Endodermal cell (in vitro differentiated cells): Measurements from ENCODE around the gene SLC7A10. TPM values are rescaled to one million over a fixed set of nuclear protein-coding genes. Genes with fewer than 3 reads are reported as not detected.
"Not testable (repeated sequence)": the region's sequence is repeated elsewhere in the genome, so short reads cannot be mapped to it uniquely, and the experiment has no call there.

ENCODE experiments used
- DNase-seq: peaks from one replicate; pipeline ENCODE4 v3.0.0-alpha.2; 2017
- H3K27ac ChIP-seq: 2 replicates; pipeline ENCODE4 v1.5.1; 2013; ENCODE audit warnings: mild to moderate bottlenecking, low read depth, low read length, moderate library complexity
- H3K27me3 ChIP-seq: 2 replicates; pipeline ENCODE4 v1.6.1; 2013; ENCODE audit warnings: mild to moderate bottlenecking, low read length, moderate library complexity; ENCODE audit not compliant: insufficient read depth, control insufficient read depth, poor library complexity, severe bottlenecking
- H3K36me3 ChIP-seq: 2 replicates; pipeline ENCODE4 v1.7.0; 2013; ENCODE audit warnings: mild to moderate bottlenecking, low read length, moderate library complexity; ENCODE audit not compliant: control insufficient read depth, insufficient read depth
- H3K4me1 ChIP-seq: one replicate; pipeline ENCODE4 v1.7.0; 2013; ENCODE audit warnings: low read length; ENCODE audit not compliant: control insufficient read depth, insufficient read depth
- H3K4me3 ChIP-seq: 2 replicates; pipeline ENCODE4 v1.5.1; 2013; ENCODE audit warnings: mild to moderate bottlenecking, low read length, moderate library complexity
- H3K9ac ChIP-seq: 2 replicates; pipeline ENCODE4 v1.6.1; 2013; ENCODE audit warnings: mild to moderate bottlenecking, low read length, moderate library complexity; ENCODE audit not compliant: poor library complexity, severe bottlenecking; ENCODE audit errors: extremely low read depth
- H3K9me3 ChIP-seq: 2 replicates; pipeline ENCODE4 v1.6.1; 2013; ENCODE audit warnings: mild to moderate bottlenecking, low read length, moderate library complexity; ENCODE audit not compliant: control insufficient read depth
- H3K27ac Mint-ChIP-seq: 2 replicates; pipeline ENCODE4 v1.8.0; 2020; ENCODE audit warnings: mixed read lengths
- H3K27me3 Mint-ChIP-seq: 2 replicates; pipeline ENCODE4 v1.8.0; 2021; ENCODE audit warnings: mild to moderate bottlenecking, mixed read lengths; ENCODE audit not compliant: insufficient read depth
- H3K36me3 Mint-ChIP-seq: 2 replicates; pipeline ENCODE4 v1.8.0; 2020; ENCODE audit warnings: low read depth, mixed read lengths
- H3K4me1 Mint-ChIP-seq: 2 replicates; pipeline ENCODE4 v1.8.0; 2020; ENCODE audit warnings: mixed read lengths
- H3K4me3 Mint-ChIP-seq: 2 replicates; pipeline ENCODE4 v1.8.0; 2020; ENCODE audit warnings: mild to moderate bottlenecking, moderate library complexity, mixed read lengths
- H3K9me3 Mint-ChIP-seq: 2 replicates; pipeline ENCODE4 v1.8.0; 2020; ENCODE audit warnings: mild to moderate bottlenecking, mixed read lengths
- WGBS, 2 experiments: methylation state at CpG; one replicate each; pipeline versions ENCODE4 v1.1.5 to v1.1.7; 2013; ENCODE audit warnings: missing lambda C conversion rate in 2 of 2, mixed read lengths in 1 of 2; ENCODE audit not compliant: insufficient coverage in 1 of 2, insufficient read length in 1 of 2; 5-methylcytosine and 5-hydroxymethylcytosine counted together
- total RNA-seq, 2 donors: library from RNA; stranded (reverse); fragmentation: NEBNext Ultra II Directional in 1 of 2; extraction: Animal tissue kit (Norgen Biotek cat#: 25700) in 1 of 2; gene quantifications; 2 replicates in 1 of 2; 3 replicates in 1 of 2; pipeline ENCODE4 v1.2.1, GENCODE V29; 2021
- TF ChIP-seq, protein P1 (sequence below): fragments of 200-600 bp; sonication (generic); conservative IDR thresholded peaks from 2 replicates; pipeline ENCODE4 v1.5.0; 2021; ENCODE audit warnings: antibody characterized with exemption, mild to moderate bottlenecking

SLC7A10 gene
- total RNA-seq, 2 donors from 2014 or later: 0.35 TPM; not detected in 1

DNA sequence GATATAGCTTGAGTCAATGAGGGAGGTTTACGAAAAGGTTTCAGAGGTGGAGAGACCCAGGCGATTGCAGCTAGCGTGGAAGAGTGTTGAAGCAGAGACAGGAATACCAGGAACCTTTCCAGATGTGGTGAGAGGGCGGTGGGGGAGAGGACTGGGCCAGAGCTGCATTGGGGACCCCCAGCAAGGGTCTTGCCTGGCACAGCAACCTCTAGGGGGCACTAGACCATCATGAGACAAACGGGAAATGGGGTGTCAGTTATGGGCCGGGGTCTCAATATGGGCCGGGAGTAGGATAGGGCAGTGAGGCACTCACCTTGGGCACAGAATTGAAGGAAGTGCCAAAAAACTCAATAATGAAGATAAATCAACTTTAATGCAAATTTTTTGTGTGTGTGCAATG lies 33.6 kb downstream of the SLC7A10 start:
- H3K27me3 ChIP-seq: peaks cover 18% of the 10 kb centered on the region
- H3K4me3 ChIP-seq: no peak overlapping the region
- H3K9ac ChIP-seq: no peak overlapping the region
- H3K27ac Mint-ChIP-seq: no peak overlapping the region
- peaks cover 4% of the 10 kb centered on the region for H3K36me3 Mint-ChIP-seq
- H3K4me3 Mint-ChIP-seq: no peak overlapping the region
- no peaks in the 10 kb centered on the region for H3K9me3 Mint-ChIP-seq
- 89 to 92% methylated on average over 7 of the region's 7 CpGs for WGBS, 2 experiments
- peak; percentile 71 for DNase-seq
- H3K4me1 Mint-ChIP-seq: no peaks in the 10 kb centered on the region
- peaks cover 35% of the 10 kb centered on the region for H3K27me3 Mint-ChIP-seq
- no peaks in the 10 kb centered on the region for H3K36me3 ChIP-seq
- H3K9me3 ChIP-seq: no peaks in the 10 kb centered on the region
- H3K27ac ChIP-seq: no peak overlapping the region
- no peaks in the 10 kb centered on the region for H3K4me1 ChIP-seq
- TF ChIP-seq, protein P1, sequence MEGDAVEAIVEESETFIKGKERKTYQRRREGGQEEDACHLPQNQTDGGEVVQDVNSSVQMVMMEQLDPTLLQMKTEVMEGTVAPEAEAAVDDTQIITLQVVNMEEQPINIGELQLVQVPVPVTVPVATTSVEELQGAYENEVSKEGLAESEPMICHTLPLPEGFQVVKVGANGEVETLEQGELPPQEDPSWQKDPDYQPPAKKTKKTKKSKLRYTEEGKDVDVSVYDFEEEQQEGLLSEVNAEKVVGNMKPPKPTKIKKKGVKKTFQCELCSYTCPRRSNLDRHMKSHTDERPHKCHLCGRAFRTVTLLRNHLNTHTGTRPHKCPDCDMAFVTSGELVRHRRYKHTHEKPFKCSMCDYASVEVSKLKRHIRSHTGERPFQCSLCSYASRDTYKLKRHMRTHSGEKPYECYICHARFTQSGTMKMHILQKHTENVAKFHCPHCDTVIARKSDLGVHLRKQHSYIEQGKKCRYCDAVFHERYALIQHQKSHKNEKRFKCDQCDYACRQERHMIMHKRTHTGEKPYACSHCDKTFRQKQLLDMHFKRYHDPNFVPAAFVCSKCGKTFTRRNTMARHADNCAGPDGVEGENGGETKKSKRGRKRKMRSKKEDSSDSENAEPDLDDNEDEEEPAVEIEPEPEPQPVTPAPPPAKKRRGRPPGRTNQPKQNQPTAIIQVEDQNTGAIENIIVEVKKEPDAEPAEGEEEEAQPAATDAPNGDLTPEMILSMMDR: peak; percentile 70

DNA sequence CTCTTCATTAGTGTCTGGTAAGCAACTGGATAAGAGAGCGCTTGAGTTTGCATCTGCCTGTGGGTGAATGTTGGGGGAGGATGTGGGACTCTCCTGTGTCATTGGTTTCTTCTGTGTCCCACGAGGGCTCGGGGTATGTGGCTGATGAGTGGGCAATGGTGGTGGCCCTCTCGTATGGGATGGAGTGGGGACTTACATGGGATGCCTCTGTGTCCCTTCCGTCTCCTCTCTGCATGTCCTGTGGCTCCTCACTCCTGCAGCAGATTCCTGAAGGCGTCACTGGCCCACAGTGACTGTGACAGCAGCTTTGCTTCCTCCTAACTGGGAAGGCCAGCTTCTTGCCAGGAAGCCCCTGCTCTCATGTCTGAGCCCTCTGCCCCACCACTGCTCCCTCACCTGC lies 34.1 kb downstream of the SLC7A10 start:
- Histone ChIP-seq H3K9ac (no peak overlapping the region), H3K4me1 (no peaks in the 10 kb centered on the region), H3K9me3 (no peaks in the 10 kb centered on the region), H3K27ac (no peak overlapping the region), H3K4me3 (no peak overlapping the region), H3K36me3 (no peaks in the 10 kb centered on the region), H3K27me3 (peaks cover 18% of the 10 kb centered on the region)
- TF ChIP-seq, protein P1: no peak
- Mint-ChIP-seq H3K4me1 (no peaks in the 10 kb centered on the region), H3K36me3 (no peaks in the 10 kb centered on the region), H3K27ac (no peak overlapping the region), H3K4me3 (no peak overlapping the region), H3K27me3 (peaks cover 35% of the 10 kb centered on the region), H3K9me3 (no peaks in the 10 kb centered on the region)
- peak; percentile 28 for DNase-seq
- WGBS, 2 experiments: 93 to 96% methylated on average over 4 to 6 of the region's 6 CpGs

DNA sequence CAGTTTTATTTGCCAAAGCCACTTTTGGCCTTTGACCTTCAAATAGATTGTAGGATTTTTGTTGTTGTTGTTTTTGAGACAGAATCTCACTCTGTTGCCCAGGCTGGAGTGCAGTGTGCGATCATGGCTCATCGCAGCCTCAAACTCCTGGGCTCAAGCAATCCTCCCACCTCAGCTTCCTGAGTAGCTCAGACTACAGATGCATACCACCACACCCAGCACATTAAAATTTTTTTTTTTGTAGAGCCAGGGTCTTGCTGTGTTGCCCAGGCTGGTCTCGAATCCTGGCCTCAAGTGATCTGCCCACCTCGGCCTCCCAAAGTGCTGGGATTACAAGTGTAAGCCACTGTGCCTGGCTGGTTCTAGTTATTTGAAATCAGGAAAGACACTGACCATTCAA lies 34.6 kb downstream of the SLC7A10 start:
- 91 to 94% methylated on average over 4 of the region's 4 CpGs for WGBS, 2 experiments
- H3K27me3 Mint-ChIP-seq: peaks cover 35% of the 10 kb centered on the region
- not testable (repeated sequence) for H3K36me3 Mint-ChIP-seq

DNA sequence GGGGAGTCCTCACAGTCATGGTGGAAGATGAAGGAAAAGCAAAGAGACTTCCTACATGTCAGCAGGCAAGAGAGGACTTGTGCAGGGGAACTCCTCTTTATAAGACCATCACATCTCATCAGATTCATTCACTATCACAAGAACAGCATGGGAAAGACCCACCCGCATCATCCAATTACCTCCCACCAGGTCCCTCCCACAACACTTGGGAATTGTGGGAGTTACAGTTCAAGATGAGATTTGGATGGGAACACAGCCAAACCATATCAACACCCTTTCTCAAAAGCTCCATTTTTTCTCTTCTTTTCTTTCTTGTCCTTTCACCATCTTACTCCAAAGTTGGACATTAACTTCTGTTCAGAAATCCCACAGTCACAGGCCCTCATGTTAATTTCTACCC lies 36.2 kb downstream of the SLC7A10 start:
- no peaks in the 10 kb centered on the region for H3K36me3 ChIP-seq
- H3K27ac ChIP-seq: no peak overlapping the region
- Mint-ChIP-seq H3K9me3 (no peaks in the 10 kb centered on the region), H3K4me3 (no peak overlapping the region), H3K27me3 (peaks cover 35% of the 10 kb centered on the region), H3K4me1 (no peaks in the 10 kb centered on the region), H3K27ac (no peak overlapping the region), H3K36me3 (no peaks in the 10 kb centered on the region)
- H3K9me3 ChIP-seq: no peaks in the 10 kb centered on the region
- H3K4me3 ChIP-seq: no peak overlapping the region
- H3K4me1 ChIP-seq: no peaks in the 10 kb centered on the region
- H3K9ac ChIP-seq: no peak overlapping the region
- WGBS, 2 experiments: no CpG with 5 or more reads among the region's 1 CpG
- H3K27me3 ChIP-seq: peaks cover 18% of the 10 kb centered on the region
- TF ChIP-seq, protein P1: no peak
- peak; percentile 7 for DNase-seq

More for the DNA sequence above, 34.6 kb downstream of the SLC7A10 start:
- not testable (repeated sequence) for H3K36me3 ChIP-seq, H3K27ac ChIP-seq, H3K9me3 ChIP-seq, H3K4me1 ChIP-seq, H3K9ac ChIP-seq, H3K9me3 Mint-ChIP-seq, DNase-seq, H3K27ac Mint-ChIP-seq, H3K4me3 Mint-ChIP-seq, H3K4me3 ChIP-seq, H3K4me1 Mint-ChIP-seq
- H3K27me3 ChIP-seq: peaks cover 18% of the 10 kb centered on the region
